ENCODE results near the gene ITGAE.

GRCh38 chr17:3719265-3719664 lies 81.7 kb downstream of the ITGAE start:
- no peak for TF ChIP-seq RBBP5 (conservative IDR thresholded peaks at IDR 0.05)
- no peak for TF ChIP-seq CTCF (IDR thresholded peaks at IDR 0.05 in 2 of 3, conservative IDR thresholded peaks at IDR 0.05 in 1 of 3; ENCODE audit: control insufficient read depth in 2 of 3, extremely low read depth in 1 of 3, insufficient read depth in 1 of 3, low read depth in 3 of 3, low read length in 3 of 3)
- no peak for TF ChIP-seq EZH2 (IDR thresholded peaks at IDR 0.05; ENCODE audit: borderline replicate concordance, control insufficient read depth, low read depth, low read length)
- TF ChIP-seq, protein P1, sequence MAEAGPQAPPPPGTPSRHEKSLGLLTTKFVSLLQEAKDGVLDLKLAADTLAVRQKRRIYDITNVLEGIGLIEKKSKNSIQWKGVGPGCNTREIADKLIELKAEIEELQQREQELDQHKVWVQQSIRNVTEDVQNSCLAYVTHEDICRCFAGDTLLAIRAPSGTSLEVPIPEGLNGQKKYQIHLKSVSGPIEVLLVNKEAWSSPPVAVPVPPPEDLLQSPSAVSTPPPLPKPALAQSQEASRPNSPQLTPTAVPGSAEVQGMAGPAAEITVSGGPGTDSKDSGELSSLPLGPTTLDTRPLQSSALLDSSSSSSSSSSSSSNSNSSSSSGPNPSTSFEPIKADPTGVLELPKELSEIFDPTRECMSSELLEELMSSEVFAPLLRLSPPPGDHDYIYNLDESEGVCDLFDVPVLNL (IDR thresholded peaks at IDR 0.05; ENCODE audit: low read depth, low read length) = no peak
- TF ChIP-seq BMI1 (IDR thresholded peaks at IDR 0.05; ENCODE audit: borderline replicate concordance) = no peak
- no peak for TF ChIP-seq KDM1A (IDR thresholded peaks at IDR 0.05; ENCODE audit: borderline replicate concordance)
- TF ChIP-seq ZSCAN29 (IDR thresholded peaks at IDR 0.05) = no peak
- no peak for TF ChIP-seq ATF7 (IDR thresholded peaks at IDR 0.05; ENCODE audit: low read depth)
- no peak for TF ChIP-seq JUNB (IDR thresholded peaks at IDR 0.05)
- TF ChIP-seq ZBTB33 (IDR thresholded peaks at IDR 0.05) = no peak
- TF ChIP-seq EP300 (IDR thresholded peaks at IDR 0.05; ENCODE audit: borderline replicate concordance in 1 of 2, control insufficient read depth in 1 of 2, low read depth in 2 of 2, low read length in 2 of 2) = no peak
- no peak for TF ChIP-seq POLR2A (IDR thresholded peaks at IDR 0.05; ENCODE audit: low read depth, low read length)
- TF ChIP-seq MAX (IDR thresholded peaks at IDR 0.05; ENCODE audit: low read depth, low read length) = no peak
- no peak for TF ChIP-seq EGR1 (IDR thresholded peaks at IDR 0.05; ENCODE audit: borderline replicate concordance in 1 of 2, low read depth in 2 of 2, low read length in 2 of 2)

Data from GM12878 (cell line).